HG02588 (cell line): Measurements from ENCODE around the gene COPB2.

ENCODE experiments used
- ATAC-seq: cut with Tn5 transposase; IDR thresholded peaks from one replicate; pipeline ENCODE4 v1.9.1; 2021; ENCODE audit warnings: mild to moderate bottlenecking, moderate library complexity; ENCODE audit not compliant: unreplicated experiment

Gene COPB2

DNA sequence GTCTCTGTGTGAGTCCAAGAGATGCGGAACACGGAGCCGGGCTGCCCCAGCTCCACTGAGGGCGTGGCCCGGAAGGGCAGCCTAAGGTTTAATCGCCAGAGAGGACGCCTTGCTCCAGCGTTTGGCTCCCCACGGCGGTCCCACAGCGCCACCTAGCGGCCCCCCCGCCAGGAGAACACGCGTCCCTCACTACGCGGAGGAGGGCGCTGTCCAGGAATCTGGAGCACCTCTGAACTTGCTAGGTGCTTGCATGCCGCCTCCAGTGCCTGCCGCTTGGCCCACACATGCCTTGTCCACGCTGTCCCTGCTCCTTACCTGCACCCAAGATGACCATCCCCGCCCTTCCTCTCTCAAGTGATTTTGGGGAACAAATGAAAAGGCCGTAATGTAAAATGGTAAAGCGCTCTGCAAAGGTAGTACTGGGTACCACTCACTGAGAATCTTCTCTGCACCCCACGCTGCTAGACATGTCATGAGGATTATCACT, 60.0 kb downstream of the COPB2 start:
- ATAC-seq, result peak; percentile 95

DNA sequence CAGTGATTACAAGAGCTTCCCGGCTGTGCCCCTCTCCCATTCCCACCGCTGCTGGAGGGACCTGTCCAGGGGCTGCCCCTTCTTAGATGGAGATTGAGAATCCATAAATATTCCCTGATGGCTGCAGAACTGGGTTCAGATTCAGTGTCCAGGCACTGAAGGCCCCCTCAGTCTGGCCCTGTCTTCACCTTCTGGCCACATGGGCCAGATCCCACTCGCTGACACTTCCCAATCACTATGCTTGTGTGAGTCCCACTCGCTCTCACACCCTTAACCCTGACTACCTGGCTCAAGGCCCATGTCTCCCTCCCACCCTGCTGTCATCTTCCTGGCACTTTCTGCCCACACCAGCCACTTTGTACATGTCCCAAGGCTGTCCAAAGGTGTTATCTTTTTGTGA, 61.1 kb downstream of the COPB2 start:
- no peak for ATAC-seq

DNA sequence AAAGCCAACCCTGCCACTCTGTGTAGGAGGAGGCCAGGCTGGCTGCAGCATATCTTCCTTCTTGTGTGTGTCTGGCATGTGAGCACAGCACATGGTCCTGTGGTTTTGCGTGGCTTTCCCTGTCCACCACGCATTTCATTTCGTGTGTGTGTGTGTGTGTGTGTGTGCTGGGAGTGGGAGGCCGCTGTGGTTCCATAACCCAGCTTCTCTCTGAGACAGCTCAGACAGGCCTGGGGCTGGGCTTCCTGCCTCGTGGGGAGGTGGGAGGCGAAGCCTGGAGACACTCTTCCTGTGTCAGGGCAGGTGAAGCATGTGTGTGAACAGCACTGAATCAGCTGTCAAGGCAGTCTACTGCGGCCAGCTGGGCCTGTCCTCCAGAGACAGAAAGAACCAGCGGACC, 61.6 kb downstream of the COPB2 start:
- no peak for ATAC-seq

DNA sequence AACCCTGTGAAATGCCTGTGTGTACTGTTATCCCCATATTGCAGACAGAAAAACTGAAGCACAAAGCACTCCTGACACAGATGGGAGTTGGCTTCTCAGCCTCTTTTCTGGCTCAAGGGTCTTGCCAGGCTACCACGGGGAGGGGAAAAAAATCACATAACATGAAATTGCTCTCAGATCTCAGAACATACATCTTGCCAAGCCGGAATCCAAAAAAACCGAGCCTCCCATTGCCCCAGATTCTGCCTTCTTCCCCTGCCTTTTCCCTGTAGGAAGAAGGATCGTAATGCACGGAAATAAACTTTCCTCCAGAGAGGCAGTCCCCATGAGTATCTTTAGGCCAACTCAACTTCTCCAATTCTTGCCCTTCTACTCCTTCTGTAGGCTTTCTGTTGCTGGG, 62.2 kb downstream of the COPB2 start:
- ATAC-seq, result no peak

DNA sequence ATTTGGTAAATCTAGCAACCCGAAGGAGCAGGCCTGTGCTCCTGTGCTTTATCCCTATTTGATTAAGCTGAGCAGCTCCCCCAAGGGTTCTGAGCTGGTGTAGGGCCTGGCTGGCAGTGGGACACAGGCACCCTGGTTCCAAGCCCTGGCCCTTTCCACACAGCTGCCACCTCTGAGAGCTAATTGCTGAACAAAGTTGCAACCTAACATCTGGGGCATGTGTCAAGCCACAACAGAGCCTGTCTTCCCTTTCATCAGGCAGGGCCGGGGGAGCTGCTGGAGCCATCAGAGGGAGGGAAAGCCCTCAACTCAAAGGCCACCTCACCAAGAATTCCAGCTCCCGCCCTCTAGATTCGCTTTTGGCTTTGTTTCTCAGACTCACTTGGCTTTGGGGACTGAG, 62.7 kb downstream of the COPB2 start:
- ATAC-seq, result no peak

DNA sequence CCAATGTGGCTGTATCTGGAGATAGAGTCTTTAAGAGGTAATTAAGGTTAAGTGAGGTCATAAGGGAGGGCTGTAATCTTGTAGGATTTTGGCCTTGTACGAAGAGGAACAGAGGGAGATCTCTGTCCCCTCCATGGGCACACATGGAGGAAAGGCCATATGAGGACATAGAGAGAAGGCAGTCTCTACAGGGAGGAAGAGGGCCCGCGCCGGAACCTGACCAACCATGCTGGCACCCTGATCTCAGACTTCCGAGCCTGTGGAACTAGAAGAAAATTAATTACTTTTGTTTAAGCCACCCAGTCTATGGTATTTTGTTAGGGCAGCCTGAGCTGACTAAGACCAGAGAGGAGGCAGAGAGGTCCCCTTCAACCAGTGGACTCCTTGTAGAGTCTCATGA, 63.3 kb downstream of the COPB2 start:
- ATAC-seq, result no peak

DNA sequence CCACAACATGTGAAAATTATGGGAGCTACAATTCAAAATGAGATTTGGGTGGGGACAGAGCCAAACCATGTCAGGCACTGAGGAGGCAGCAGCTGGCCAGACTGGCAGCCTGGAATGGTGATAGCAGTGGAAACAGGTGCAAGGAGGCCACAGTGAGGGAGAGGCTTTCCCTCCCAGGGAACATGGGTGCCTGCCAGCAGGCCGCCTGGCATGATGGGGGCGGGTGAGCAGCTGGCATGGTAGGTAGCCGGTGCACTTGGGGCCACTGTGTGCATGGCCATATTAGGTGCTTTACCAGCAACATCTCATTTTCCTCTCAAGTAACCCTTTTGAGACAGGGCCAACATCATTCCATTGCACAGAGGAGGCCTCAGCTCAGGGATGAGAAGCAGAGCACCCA, 63.9 kb downstream of the COPB2 start:
- ATAC-seq, result no peak

DNA sequence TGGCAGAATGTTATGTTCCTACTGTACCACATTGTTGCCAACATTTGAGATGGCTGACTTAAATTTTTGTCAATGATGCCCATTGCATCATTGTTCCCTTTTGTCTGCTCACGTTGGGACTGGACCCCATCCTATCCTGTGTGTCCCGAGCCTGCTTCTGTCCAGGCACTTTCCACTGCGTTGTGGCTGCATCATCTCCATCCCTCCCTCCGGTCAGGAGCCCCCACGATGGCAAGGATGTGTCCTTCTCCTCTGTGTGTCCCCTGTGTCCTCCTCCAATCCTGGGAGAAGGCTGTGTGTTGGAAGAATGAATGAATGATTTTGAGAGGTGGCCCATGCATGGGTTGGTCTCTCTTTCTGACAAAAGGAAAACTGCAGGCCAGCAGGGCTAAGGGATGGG, 65.0 kb downstream of the COPB2 start:
- ATAC-seq, result no peak

DNA sequence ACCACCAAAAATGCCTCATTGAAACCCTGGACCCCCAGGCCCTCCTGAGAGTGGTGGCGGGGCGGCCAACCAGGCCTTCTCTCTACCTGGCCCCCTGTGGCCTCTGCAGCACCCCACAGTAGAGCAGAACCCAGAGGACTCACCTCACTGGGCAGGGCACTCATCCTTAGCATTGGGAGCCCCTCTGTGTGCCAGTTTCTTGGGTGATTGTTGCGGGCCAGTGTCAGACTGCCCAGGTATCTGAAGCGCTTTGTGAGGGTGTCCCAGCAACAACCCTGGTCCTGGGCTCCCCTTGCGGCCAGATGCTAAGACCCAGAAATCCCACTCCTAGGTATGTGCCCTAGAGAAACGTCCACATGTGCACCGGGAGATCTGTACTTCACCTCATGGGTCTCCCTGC, 66.3 kb downstream of the COPB2 start:
- no peak for ATAC-seq

DNA sequence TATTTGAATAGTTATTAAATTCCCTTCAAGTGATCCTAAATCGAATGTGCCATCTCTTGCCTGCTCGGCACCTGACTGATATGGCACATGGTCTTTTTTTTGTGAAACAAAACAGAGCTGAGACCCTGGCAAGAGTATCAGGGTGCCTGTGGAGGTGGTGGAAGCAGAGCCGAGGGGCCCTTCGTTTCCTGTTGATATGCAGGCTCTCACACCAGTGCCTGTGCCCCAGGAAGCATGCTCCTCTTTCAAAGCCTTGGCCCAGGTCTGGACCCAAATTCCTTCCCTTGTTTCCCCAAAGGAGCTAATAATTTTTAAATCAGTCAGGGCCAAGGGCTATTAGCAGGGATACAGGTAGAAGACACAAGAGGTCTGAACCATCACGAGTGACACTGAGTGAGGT, 67.1 kb downstream of the COPB2 start:
- no peak for ATAC-seq

DNA sequence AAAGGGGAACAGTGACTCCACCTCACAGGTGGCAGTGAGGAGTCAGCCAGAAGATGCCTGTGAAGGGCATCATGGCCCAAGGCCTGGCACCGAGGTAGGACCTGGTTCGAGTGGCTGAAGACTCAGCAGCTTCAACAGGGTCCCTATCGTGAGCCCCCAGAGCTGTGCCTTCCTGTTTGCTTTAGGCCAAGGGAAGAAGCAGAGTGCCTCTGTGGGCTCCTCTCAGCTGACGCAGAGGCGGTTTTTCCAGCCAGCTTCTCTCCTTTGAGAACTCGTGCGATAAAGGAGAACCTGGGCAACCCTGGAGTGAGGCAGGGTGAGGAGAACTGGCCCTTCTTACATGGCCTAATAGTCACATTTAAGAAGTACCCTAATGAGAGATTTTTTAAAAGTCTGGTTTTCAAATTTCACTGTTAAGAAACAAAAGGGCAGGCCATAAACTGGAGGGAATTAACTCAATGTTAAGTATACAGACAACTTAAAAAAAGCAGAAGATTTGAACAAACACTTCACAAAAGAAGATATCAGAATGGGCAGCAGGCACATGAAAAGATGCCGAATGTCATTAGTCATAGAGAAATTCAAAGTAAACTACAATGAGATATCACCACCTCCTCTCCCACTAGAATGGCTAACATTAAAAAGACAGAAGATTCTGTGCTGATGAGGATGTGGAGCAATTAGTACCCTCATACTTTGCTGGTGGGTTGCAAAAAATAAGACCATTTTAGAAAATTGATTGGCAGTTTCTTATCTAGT, 68.7 kb downstream of the COPB2 start:
- ATAC-seq, result no peak

DNA sequence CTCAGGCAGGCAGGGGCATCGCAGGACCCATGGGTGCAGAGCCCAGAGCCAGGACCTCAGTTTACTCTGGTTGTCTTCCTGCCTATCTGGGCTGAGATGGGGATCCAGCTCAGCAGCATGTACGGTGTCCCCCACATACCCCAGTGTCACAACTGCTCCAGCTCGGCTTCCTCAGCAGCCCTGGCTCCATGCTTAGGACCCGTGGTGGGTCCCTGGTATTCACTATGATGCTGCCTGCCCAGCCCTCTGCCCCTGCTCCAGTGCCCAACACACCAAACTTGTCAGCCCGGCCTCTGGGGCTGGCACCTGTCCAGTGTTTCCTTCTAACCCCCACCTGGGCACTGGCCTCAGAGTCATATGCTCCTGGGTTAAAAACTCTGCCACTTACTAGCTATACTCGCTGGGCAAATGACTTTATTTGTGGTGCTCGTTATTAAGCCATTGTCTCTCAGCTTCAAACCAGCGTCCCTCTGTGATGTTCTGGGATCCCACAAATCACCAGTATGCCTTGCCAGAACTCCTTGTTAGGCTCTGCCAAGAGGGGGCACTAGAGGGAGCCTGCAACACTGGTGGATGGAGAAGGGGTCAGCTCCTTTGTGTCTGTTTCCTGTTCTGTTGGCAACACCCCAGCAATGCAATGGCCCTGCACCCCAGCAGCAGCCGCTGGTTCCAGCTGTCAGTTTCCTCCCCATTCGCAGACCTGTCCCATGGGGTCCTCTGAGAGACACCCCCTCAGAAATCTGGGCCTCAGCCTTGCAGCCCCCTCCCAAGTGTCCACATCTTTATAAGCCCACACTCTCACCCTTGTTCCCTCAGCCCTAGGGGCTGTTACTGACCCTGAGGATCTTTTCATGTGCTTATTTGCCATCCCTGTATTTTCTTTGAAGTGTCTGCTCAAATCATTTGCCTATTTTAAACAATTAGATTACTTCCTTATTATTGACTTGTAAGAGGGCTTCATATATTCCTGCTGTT, 69.7 kb downstream of the COPB2 start:
- no peak for ATAC-seq

DNA sequence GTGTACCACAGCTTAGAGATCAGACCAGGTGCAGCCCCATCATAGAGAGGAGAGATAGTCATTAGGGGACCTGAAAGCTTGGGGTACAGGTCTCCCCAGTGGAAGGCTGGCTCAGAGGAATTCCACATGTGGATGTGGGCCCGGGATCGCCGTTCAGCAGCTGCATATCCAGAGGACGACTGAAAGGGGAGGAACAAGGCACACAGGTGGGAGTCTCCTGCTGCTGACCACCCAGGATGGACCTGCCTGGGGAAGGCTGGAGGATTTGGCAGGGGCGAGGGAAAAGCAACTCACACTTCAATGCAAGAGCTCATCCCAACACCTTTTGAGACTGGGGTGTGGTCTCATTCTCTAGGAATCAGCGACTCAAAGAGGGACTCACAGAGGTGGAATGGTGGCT, 70.6 kb downstream of the COPB2 start:
- no peak for ATAC-seq

DNA sequence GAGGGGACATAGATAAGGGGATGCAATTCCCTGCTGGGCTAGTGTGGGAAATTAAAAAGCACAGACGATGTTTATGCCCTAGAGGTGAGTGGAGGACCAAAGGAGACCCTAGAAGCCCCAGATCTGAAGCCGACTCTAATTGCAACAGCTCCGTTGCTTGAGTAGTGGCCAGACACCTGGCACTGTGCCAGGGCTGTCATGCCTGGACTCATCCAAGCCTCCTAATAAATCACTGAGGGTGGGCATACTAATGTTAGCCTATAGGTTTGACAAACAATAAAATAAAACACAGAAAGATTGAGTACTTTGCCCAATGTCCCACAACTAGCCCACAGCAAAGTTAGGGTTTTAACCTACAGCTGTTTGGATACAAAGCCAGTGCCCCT, 71.0 kb downstream of the COPB2 start:
- no peak for ATAC-seq

DNA sequence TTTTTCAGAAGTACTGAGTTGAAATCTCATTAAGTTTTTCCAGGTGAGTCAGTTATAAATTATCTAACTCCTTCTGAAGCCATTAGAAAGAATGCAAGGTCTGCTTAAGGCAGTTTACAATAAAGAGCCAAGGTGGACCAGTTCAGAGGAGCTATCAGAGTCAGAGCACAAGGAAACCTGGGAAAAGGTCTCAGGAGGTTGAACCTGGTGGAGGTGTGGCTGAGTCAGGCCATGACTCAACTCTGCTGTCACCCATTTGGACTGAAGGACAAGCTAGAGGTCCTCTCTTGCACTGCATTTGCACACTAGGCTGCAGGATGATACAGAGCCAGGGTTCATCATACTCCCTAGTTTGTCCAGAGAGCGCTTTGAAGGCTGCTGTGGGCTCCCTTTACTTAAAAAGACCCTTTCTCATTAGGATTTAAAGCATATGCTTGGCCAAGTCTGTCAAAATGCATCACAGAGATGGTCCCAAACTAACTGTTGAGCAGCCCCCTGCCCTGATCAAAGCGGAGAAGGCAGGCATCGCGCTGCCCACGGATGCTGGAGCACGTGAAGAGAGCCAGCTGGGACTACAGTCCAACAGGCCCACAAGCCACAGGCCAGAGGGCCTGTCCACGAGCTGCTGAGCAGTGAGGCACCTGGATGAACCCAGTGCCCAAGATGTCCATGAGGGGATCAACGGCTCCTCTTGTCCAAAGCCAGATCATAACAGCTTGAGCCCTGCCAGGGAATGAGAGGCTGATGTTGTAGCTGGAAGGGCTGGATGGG, 71.6 kb downstream of the COPB2 start:
- no peak for ATAC-seq

DNA sequence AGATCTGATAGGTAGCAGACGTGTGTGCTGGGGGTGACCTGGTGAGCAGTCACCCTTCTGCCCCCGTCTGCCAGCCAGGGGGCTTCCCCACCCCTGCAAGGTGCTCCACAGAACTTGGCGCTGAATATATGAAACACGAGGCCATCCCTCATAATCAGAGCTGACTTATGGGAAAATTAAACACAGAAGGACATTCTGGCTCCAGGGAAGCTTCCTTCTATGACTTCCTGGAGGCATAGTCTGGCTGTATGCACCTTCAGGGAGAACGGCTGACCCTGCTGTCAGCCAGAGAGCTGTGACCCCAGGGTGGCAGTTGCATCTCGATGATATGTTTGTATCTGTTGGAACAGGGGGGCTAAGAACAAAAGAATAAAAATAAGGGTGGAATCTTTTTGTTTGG, 72.2 kb downstream of the COPB2 start:
- ATAC-seq, result no peak

DNA sequence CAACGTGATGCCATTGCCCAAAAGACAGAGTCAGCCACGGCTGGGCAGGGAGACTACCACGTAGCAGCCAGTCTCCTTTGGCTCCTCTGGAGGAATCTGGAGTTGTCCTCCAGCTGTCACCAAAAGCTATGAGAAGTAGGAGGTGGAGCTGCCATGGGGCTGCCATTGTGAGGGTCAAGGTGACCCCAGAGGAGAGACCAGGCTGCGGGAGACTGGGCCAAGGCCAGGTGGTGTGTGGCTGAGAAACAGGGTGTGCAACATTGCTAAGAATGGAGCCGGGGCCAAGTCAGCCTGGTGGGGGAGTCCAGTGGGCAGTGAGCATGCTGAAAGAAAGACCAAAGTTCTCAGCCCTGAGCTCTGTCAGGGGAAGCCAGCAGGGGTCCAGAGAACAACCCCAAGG, 75.5 kb downstream of the COPB2 start:
- ATAC-seq, result no peak

DNA sequence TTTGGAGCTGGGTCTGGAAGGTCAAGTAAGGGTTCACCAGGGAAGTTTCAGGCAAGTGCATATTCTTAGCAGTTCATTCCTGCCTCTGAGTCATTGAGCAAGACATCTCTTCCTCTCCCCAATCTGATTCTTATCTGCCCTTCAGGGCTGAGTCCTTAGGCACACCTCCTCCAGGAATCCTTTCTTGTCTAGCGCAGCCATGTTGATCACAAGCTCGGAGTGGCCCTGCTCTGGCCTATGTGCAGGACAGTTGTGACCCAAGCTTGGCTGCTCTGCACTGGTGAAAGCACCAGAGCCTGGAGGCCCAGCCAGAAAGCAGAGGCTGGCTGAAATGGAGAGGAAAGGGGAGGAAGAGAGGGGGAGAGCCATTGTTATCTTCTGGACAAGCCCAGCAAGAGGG, 76.5 kb downstream of the COPB2 start:
- no peak for ATAC-seq

DNA sequence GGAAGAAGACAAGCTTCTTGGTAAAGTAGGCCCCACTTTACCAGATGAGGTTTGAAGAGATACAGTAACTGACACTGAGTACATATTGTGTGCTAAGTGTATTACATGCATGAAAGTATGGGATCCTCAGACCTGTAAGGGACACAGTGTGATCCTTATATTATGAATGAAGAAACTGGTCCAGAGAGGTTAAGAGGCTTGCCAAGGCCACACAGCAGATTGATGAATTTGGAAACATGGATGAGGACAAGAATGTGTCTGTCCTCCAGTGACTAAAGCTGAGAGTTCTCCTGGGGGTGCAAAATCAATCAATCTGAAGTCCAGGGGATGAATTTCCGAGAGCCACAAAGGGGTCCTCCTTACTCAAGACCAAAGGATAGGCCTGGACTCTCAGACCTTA, 77.0 kb downstream of the COPB2 start:
- ATAC-seq, result no peak

DNA sequence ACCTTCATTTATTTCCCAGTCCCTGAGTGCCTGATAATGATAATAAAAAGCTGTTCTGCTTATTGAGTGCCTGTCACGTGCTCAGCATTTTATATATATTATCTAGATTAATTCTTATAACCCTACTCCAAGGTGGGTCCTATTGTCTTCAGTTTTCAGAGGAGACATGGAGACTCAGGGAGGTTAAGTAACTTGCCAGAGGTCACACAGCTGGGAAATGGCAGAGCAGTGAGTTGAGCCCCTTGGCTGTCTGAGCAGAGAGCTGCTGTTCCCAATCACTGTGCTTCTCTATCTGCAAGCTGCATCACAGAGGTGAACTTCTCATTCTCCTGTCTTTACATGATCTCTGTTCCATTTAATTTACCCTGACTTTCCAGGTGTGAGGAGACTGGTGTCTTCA, 77.9 kb downstream of the COPB2 start:
- ATAC-seq, result no peak

DNA sequence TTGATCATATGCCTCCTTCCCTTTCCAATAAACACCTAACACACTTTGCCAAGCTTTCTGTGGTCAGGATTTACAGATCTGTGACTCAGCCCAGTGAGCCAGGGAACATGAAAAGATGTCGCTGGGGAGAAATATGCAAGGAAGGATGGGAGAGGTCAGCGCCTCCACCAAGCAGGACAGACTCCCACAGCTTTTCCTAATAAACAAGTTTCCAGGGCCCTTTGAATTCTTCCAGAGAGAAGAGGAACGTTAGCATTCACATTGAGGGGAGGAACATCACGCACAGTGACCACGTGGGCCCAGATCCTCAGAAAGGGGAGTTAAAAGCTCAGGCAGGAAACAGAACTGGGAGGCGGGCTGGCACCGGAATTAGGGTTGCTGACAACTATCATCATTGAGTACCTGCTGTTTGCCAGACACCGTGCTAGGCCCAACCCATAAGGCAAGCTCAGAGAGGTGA, 78.9 kb downstream of the COPB2 start:
- ATAC-seq, result no peak
